SU-DHL-6 (cell line): ENCODE results near the gene MMP7.
A peak's percentile ranks its signal among the peaks of the same experiment; 100 is the strongest.

Source experiments
- H2AFZ ChIP-seq: fragments of 200-600 bp; sonication (generic); 2 replicates; pipeline ENCODE4 v1.6.1; 2014; ENCODE audit warnings: low read depth, mild to moderate bottlenecking, moderate library complexity, mixed read lengths, antibody characterized with exemption, low read length; ENCODE audit not compliant: severe bottlenecking
- H3F3A ChIP-seq: fragments of 200-600 bp; shearing (Covaris generic); 2 replicates; pipeline ENCODE4 v1.6.0; 2016; ENCODE audit warnings: antibody characterized with exemption, mild to moderate bottlenecking; ENCODE audit not compliant: insufficient read depth
- H3K27ac ChIP-seq: fragments of 200-600 bp; sonication (generic); 2 replicates; pipeline ENCODE4 v1.5.1; 2016; ENCODE audit warnings: low read depth, mild to moderate bottlenecking, low read length, moderate library complexity, mixed read lengths
- H3K27me3 ChIP-seq: fragments of 200-600 bp; sonication (generic), shearing (Covaris generic); 2 replicates; pipeline ENCODE4 v1.6.0; 2014; ENCODE audit warnings: mild to moderate bottlenecking, low read length
- H3K36me3 ChIP-seq: fragments of 200-600 bp; sonication (generic); 2 replicates; pipeline ENCODE4 v1.6.1; 2014; ENCODE audit warnings: mild to moderate bottlenecking, low read length, mixed read lengths
- H3K4me2 ChIP-seq: fragments of 300-600, 200-600 bp; shearing (Covaris generic), sonication (generic); 2 replicates; pipeline ENCODE4 v1.6.0; 2014; ENCODE audit warnings: low read length, low read depth, mild to moderate bottlenecking; ENCODE audit not compliant: poor library complexity, severe bottlenecking
- H3K4me3 ChIP-seq: fragments of 200-600 bp; sonication (generic); 2 replicates; pipeline ENCODE4 v1.5.1; 2014; ENCODE audit warnings: antibody characterized with exemption, low read length, mild to moderate bottlenecking, mixed read lengths; ENCODE audit not compliant: insufficient read depth, poor library complexity, severe bottlenecking
- H3K79me2 ChIP-seq: fragments of 200-600 bp; sonication (generic); 2 replicates; pipeline ENCODE4 v1.6.1; 2014; ENCODE audit warnings: mild to moderate bottlenecking, low read length, moderate library complexity; ENCODE audit not compliant: insufficient read depth
- H3K9ac ChIP-seq: fragments of 200-600 bp; sonication (generic); 2 replicates; pipeline ENCODE4 v1.7.0; 2014; ENCODE audit warnings: mild to moderate bottlenecking, low read length
- H3K9me2 ChIP-seq: fragments of 200-600 bp; sonication (generic); replicated peaks from 2 replicates; pipeline ENCODE4 v1.6.1; 2014; ENCODE audit warnings: low read length; ENCODE audit not compliant: insufficient read depth
- H3K9me3 ChIP-seq: fragments of 200-600 bp; sonication (generic); 2 replicates; pipeline ENCODE4 v1.6.1; 2014; ENCODE audit warnings: low read length, mixed read lengths; ENCODE audit not compliant: insufficient read depth
- H4K20me1 ChIP-seq: fragments of 200-600 bp; sonication (generic); 2 replicates; pipeline ENCODE4 v1.6.1; 2014; ENCODE audit warnings: low read depth, mild to moderate bottlenecking, antibody characterized with exemption, low read length, moderate library complexity, mixed read lengths
- EZH2phosphoT487 ChIP-seq: fragments of 200-600 bp; sonication (generic), shearing (Covaris generic); conservative IDR thresholded peaks from 2 replicates; pipeline ENCODE4 v1.6.1; 2018; ENCODE audit warnings: mild to moderate bottlenecking, antibody characterized with exemption, low read length, moderate library complexity, mixed read lengths
- TF ChIP-seq, protein P1 (sequence below): fragments of 200-600 bp; sonication (generic); IDR thresholded peaks from one replicate; pipeline ENCODE4 v1.5.1; 2017; ENCODE audit warnings: antibody characterized with exemption, mild to moderate bottlenecking, low read length, moderate library complexity; ENCODE audit not compliant: insufficient read depth, poor library complexity, severe bottlenecking

Gene MMP7

DNA sequence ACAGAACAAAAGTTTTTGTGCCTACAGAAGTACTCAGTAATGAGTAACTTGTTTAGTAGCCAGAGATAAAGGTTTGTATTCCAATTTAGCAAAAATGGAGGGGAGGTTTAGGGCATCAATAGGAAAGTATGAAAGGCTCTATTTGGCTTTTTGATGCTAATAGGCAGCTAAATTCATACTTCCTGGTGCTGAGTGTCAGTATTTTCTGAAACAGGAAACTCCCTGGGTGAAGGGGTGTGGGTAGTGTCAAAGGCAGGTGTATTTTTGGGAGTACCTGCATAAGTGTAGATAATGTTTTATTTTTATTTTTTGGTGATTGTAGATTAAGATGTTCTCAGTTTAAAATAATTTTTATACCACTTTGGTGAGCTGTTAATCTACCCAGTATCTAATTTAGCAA, 29.3 kb upstream of the MMP7 start:
- TF ChIP-seq EZH2phosphoT487, result no peak
- TF ChIP-seq, protein P1, sequence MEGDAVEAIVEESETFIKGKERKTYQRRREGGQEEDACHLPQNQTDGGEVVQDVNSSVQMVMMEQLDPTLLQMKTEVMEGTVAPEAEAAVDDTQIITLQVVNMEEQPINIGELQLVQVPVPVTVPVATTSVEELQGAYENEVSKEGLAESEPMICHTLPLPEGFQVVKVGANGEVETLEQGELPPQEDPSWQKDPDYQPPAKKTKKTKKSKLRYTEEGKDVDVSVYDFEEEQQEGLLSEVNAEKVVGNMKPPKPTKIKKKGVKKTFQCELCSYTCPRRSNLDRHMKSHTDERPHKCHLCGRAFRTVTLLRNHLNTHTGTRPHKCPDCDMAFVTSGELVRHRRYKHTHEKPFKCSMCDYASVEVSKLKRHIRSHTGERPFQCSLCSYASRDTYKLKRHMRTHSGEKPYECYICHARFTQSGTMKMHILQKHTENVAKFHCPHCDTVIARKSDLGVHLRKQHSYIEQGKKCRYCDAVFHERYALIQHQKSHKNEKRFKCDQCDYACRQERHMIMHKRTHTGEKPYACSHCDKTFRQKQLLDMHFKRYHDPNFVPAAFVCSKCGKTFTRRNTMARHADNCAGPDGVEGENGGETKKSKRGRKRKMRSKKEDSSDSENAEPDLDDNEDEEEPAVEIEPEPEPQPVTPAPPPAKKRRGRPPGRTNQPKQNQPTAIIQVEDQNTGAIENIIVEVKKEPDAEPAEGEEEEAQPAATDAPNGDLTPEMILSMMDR, result no peak
- Histone ChIP-seq H3K4me2 (peak overlapping the region; percentile 99), H3K4me3 (peak overlapping the region; percentile 19)

DNA sequence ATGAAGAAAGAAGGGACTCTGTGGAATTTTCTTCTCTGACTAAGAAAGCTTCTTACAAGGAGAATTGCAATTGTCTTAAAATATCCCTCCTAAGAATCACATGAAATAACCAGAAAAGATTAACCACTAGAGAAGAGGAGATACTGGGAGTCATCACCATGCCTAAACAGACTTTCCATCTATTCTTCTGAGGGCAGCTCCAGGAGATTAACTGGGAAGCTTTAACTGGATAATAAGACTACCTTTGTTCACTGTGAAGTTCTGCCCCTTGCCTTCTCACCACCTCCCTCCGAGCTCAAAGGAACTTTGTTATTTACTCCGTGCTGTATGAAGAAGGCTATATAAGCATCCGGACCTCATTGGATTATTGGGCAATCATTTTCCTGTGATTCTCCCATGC, 24.5 kb upstream of the MMP7 start:
- H4K20me1 ChIP-seq, result no peaks in the 10 kb centered on the region
- peaks cover 6% of the 10 kb centered on the region for H3K36me3 ChIP-seq
- no peaks in the 10 kb centered on the region for H3K9me2 ChIP-seq
- no peak overlapping the region for H3K4me3 ChIP-seq
- TF ChIP-seq EZH2phosphoT487, result no peak
- TF ChIP-seq, protein P1, result no peak
- no peaks in the 10 kb centered on the region for H3K27me3 ChIP-seq
- H3K9me3 ChIP-seq, result peaks cover 10% of the 10 kb centered on the region; the same call in 1 of the 2 replicates
- no peaks in the 10 kb centered on the region for H3K79me2 ChIP-seq
- peaks cover 8% of the 10 kb centered on the region for H3F3A ChIP-seq
- no peak overlapping the region for H3K4me2 ChIP-seq
- H2AFZ ChIP-seq, result no peak overlapping the region
- no peak overlapping the region for H3K27ac ChIP-seq
- H3K9ac ChIP-seq, result no peak overlapping the region

More for the DNA sequence above, 29.3 kb upstream of the MMP7 start:
- Histone ChIP-seq H3K79me2 (no peaks in the 10 kb centered on the region), H3K27ac (peak overlapping the region; percentile 100), H3K9me3 (peaks cover 10% of the 10 kb centered on the region; the same call in 1 of the 2 replicates), H3F3A (peaks cover 35% of the 10 kb centered on the region), H2AFZ (no peak overlapping the region), H3K27me3 (no peaks in the 10 kb centered on the region), H3K9me2 (no peaks in the 10 kb centered on the region), H3K9ac (peak overlapping the region; percentile 56), H4K20me1 (no peaks in the 10 kb centered on the region), H3K36me3 (peaks cover 6% of the 10 kb centered on the region)

DNA sequence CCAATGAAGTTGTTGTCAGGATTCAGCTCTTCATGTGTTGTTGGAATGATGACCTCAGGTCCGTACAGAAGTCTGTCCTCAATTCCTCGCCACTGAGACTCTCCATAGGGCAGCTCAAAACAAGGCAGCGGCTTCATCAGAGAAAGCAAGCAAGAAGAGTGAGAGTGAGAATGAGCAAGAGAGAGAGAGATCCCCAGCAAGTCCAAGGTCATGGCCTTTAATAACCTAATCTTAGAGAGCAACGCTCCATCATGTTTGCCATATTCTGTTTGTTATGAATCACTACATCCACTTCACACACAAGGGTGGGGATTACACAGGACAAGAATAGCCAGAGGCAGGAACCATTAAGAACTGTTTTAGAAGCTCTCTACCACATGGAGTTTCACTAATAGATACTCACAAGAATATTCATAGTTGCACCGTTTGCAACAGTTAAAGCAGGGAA, 23.3 kb upstream of the MMP7 start:
- H4K20me1 ChIP-seq, result no peaks in the 10 kb centered on the region
- no peaks in the 10 kb centered on the region for H3K9me2 ChIP-seq
- no peak overlapping the region for H3K27ac ChIP-seq
- H3K4me2 ChIP-seq, result no peak overlapping the region
- no peaks in the 10 kb centered on the region for H3K27me3 ChIP-seq
- no peak overlapping the region for H3K9ac ChIP-seq
- H3K4me3 ChIP-seq, result no peak overlapping the region
- peaks cover 10% of the 10 kb centered on the region; the same call in 1 of the 2 replicates for H3K9me3 ChIP-seq
- H2AFZ ChIP-seq, result no peak overlapping the region
- TF ChIP-seq, protein P1, result no peak
- TF ChIP-seq EZH2phosphoT487, result no peak
- no peaks in the 10 kb centered on the region for H3K79me2 ChIP-seq
- H3F3A ChIP-seq, result no peaks in the 10 kb centered on the region
- peaks cover 6% of the 10 kb centered on the region for H3K36me3 ChIP-seq
